Hepatocyte (in vitro differentiated cells): ENCODE results near the gene DIPK1A.

Source experiments
- EZH2 ChIP-seq: fragments of 200-600 bp; sonication (generic); IDR thresholded peaks from 2 replicates; pipeline ENCODE4 v1.6.1; 2016; ENCODE audit warnings: antibody characterized with exemption, mild to moderate bottlenecking, borderline replicate concordance
- EZH2phosphoT487 ChIP-seq: fragments of 200-600 bp; sonication (generic); IDR thresholded peaks from one replicate; pipeline ENCODE4 v1.6.1; 2018; ENCODE audit warnings: antibody characterized with exemption, mild to moderate bottlenecking, low read depth, moderate library complexity; ENCODE audit not compliant: unreplicated experiment, severe bottlenecking
- TF ChIP-seq, protein P1 (sequence below): fragments of 200-600 bp; sonication (generic); IDR thresholded peaks from 2 replicates; pipeline ENCODE4 v1.5.1; 2016; ENCODE audit warnings: antibody characterized with exemption, mild to moderate bottlenecking; ENCODE audit not compliant: poor library complexity

DNA sequence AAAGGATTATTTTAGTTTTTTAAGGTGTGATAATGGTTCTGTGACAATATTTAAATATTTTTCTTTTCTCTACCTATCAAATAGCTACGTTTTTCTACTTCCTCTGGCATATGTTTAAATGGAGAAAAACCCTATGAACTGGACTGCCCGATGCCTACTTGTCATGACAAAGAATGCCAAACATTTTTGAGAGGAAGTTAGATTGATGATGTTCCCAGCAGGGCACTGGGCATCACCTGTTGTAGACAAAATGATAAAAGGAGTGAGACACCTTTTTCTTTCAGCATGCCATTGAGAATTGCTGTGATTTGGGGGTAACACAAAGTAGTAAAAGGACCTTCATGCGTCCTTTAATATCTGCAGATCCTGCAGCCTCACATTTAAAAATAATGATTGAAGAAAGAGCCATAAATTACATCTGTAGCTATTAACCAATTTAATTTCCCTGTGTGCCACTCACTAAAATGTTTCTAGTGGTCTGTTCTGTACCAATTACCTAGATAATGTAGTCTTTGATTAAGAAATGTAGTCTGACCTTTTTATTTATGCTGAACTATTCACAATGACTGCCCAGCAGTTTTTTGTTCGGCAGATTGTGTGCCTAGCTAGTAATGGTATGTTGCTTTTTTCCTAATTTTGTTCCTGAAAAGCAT, 81.8 kb downstream of the DIPK1A start:
- TF ChIP-seq, protein P1, sequence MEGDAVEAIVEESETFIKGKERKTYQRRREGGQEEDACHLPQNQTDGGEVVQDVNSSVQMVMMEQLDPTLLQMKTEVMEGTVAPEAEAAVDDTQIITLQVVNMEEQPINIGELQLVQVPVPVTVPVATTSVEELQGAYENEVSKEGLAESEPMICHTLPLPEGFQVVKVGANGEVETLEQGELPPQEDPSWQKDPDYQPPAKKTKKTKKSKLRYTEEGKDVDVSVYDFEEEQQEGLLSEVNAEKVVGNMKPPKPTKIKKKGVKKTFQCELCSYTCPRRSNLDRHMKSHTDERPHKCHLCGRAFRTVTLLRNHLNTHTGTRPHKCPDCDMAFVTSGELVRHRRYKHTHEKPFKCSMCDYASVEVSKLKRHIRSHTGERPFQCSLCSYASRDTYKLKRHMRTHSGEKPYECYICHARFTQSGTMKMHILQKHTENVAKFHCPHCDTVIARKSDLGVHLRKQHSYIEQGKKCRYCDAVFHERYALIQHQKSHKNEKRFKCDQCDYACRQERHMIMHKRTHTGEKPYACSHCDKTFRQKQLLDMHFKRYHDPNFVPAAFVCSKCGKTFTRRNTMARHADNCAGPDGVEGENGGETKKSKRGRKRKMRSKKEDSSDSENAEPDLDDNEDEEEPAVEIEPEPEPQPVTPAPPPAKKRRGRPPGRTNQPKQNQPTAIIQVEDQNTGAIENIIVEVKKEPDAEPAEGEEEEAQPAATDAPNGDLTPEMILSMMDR, result no peak
- no peak for TF ChIP-seq EZH2
- TF ChIP-seq EZH2phosphoT487, result no peak
